SK-N-SH (cell line): Measurements from ENCODE around the gene EPB41L1. TPM values are rescaled to one million over a fixed set of nuclear protein-coding genes. Genes with fewer than 3 reads are reported as not detected.

Experiments
- CTCF ChIA-PET: fragments of 300-600, 350-600 bp; formaldehyde crosslinking; extraction: SDS; loops from one replicate; lab custom pipeline; 2021; lab: Yijun Ruan, JAX
- POLR2A ChIA-PET: fragments of 350-600 bp; sonication (Branson Sonifier 250); formaldehyde crosslinking; extraction: SDS; loops from one replicate; lab custom pipeline; 2020; ENCODE audit warnings: antibody characterized with exemption, inconsistent platforms; lab: Yijun Ruan, JAX
- DNase-seq: peaks from one replicate; pipeline ENCODE4 v3.0.0; 2012
- H2AFZ ChIP-seq: fragments of 200-600 bp; sonication (generic); 2 replicates; pipeline ENCODE4 v1.8.1; 2016; ENCODE audit warnings: antibody characterized with exemption, mild to moderate bottlenecking, low read depth
- H3F3A ChIP-seq: fragments of 200-600 bp; sonication (generic); replicated peaks from 2 replicates; pipeline ENCODE3; 2016; ENCODE audit warnings: antibody characterized with exemption, mild to moderate bottlenecking; ENCODE audit not compliant: insufficient read depth
- H3K27ac ChIP-seq, 2 experiments: fragments of 200-500 bp in 1 of 2; fragments of 200-600 bp in 1 of 2; sonication (Bioruptor generic) in 1 of 2; sonication (generic), shearing (Covaris generic) in 1 of 2; 2 replicates each; pipeline versions ENCODE4 v1.5.1 to v1.6.1; 2014 to 2016; ENCODE audit warnings: low read depth in 2 of 2, inconsistent platforms in 1 of 2, low read length in 1 of 2, mild to moderate bottlenecking in 1 of 2, mixed read lengths in 1 of 2
- H3K27me3 ChIP-seq: fragments of 200-600 bp; sonication (generic), shearing (Covaris generic); 2 replicates; pipeline ENCODE4 v1.6.1; 2016; ENCODE audit warnings: mixed run types; ENCODE audit not compliant: insufficient read depth
- H3K36me3 ChIP-seq, 2 experiments: fragments of 200-500 bp in 1 of 2; fragments of 200-600 bp in 1 of 2; sonication (Bioruptor generic) in 1 of 2; sonication (generic) in 1 of 2; replicated peaks in 1 of 2; 2 replicates each; pipeline versions ENCODE3 to v1.5.1; 2014 to 2016; ENCODE audit warnings: low read length in 1 of 2, mild to moderate bottlenecking in 1 of 2; ENCODE audit not compliant: insufficient read depth in 2 of 2, control insufficient read depth in 1 of 2
- H3K4me1 ChIP-seq, 2 experiments: fragments of 200-500 bp in 1 of 2; fragments of 200-600 bp in 1 of 2; sonication (Bioruptor generic) in 1 of 2; sonication (generic), shearing (Covaris generic) in 1 of 2; 2 replicates each; pipeline versions ENCODE4 v1.5.1 to v1.6.1; 2014 to 2016; ENCODE audit warnings: low read depth in 1 of 2, low read length in 1 of 2, mixed run types in 1 of 2; ENCODE audit not compliant: insufficient read depth in 2 of 2, control insufficient read depth in 1 of 2
- H3K4me2 ChIP-seq: fragments of 200-600 bp; sonication (generic), shearing (Covaris generic); 2 replicates; pipeline ENCODE4 v1.6.1; 2017; ENCODE audit warnings: mixed run types
- H3K4me3 ChIP-seq, 2 experiments: fragments of 200-500 bp in 1 of 2; fragments of 200-600 bp in 1 of 2; sonication (Bioruptor generic) in 1 of 2; sonication (generic), shearing (Covaris generic) in 1 of 2; 2 replicates each; pipeline versions ENCODE4 v1.5.1 to v1.8.1; 2014 to 2016; ENCODE audit warnings: low read depth in 2 of 2, inconsistent platforms in 1 of 2, low read length in 1 of 2, mild to moderate bottlenecking in 1 of 2, mixed read lengths in 1 of 2, moderate library complexity in 1 of 2
- H3K79me2 ChIP-seq: fragments of 200-600 bp; sonication (generic); 2 replicates; pipeline ENCODE4 v1.8.1; 2017; ENCODE audit warnings: mild to moderate bottlenecking; ENCODE audit not compliant: insufficient read depth
- H3K9ac ChIP-seq: fragments of 200-600 bp; sonication (generic); 2 replicates; pipeline ENCODE4 v1.6.1; 2017; ENCODE audit warnings: mixed run types
- H3K9me2 ChIP-seq: fragments of 200-600 bp; sonication (generic); 2 replicates; pipeline ENCODE4 v1.6.1; 2017; ENCODE audit warnings: mixed run types
- H3K9me3 ChIP-seq: fragments of 200-600 bp; sonication (generic); 2 replicates; pipeline ENCODE4 v1.6.1; 2017; ENCODE audit warnings: mixed run types, mild to moderate bottlenecking, moderate library complexity
- H4K20me1 ChIP-seq: fragments of 200-600 bp; sonication (generic); 2 replicates; pipeline ENCODE4 v1.6.1; 2017; ENCODE audit warnings: mild to moderate bottlenecking, mixed run types; ENCODE audit not compliant: insufficient read depth
- CHD2 ChIP-seq: fragments of 150-350 bp; IDR thresholded peaks from 2 replicates; pipeline ENCODE4 v1.6.1; 2018; ENCODE audit warnings: low read length; ENCODE audit not compliant: partially characterized antibody
- CTCF ChIP-seq: fragments of 200-600 bp; sonication (generic); IDR thresholded peaks from 2 replicates; pipeline ENCODE4 v1.6.1; 2017; ENCODE audit warnings: antibody characterized with exemption, mild to moderate bottlenecking, moderate library complexity
- EP300 ChIP-seq, 2 experiments: IDR thresholded peaks; 2 replicates each; pipeline versions ENCODE4 v1.4.0 to v1.6.1; 2012; ENCODE audit warnings: borderline replicate concordance in 1 of 2, low read depth in 1 of 2, low read length in 1 of 2
- GABPA ChIP-seq: IDR thresholded peaks from 2 replicates; pipeline ENCODE4 v1.4.0; 2012; ENCODE audit warnings: low read depth, mild to moderate bottlenecking
- RAD21 ChIP-seq: IDR thresholded peaks from 2 replicates; pipeline ENCODE4 v1.6.1; 2012; ENCODE audit warnings: mild to moderate bottlenecking, low read length
- REST ChIP-seq: IDR thresholded peaks from 2 replicates; pipeline ENCODE4 v1.6.1; 2012; ENCODE audit warnings: mild to moderate bottlenecking, low read depth, low read length, moderate library complexity
- SMC3 ChIP-seq: IDR thresholded peaks from 2 replicates; pipeline ENCODE4 v1.6.1; 2012; ENCODE audit warnings: low read depth, low read length, improper control_type of control experiment
- TAF1 ChIP-seq: IDR thresholded peaks from 2 replicates; pipeline ENCODE4 v1.6.1; 2012; ENCODE audit warnings: low read depth, mild to moderate bottlenecking, low read length, moderate library complexity, borderline replicate concordance
- YY1 ChIP-seq: IDR thresholded peaks from 2 replicates; pipeline ENCODE4 v1.4.0; 2012; ENCODE audit warnings: low read depth, mild to moderate bottlenecking
- WGBS: methylation state at CpG from one replicate; pipeline ENCODE4 v1.1.6; 2017; ENCODE audit warnings: low lambda C conversion rate; 5-methylcytosine and 5-hydroxymethylcytosine counted together
- polyA plus RNA-seq, 3 experiments: library from polyadenylated mRNA; depleted of rRNA; stranded (reverse); fragments of >200 nt; gene quantifications; 2 replicates each; pipeline ENCODE4 v1.2.3, GENCODE V29; 2012
- TF ChIP-seq, protein P1 (sequence below): IDR thresholded peaks from 2 replicates; pipeline ENCODE4 v1.4.0; 2012; ENCODE audit warnings: low read depth

EPB41L1 gene
- polyA plus RNA-seq, 1 of the 3 experiments (the other 2 are of a cell fraction): 26.1 TPM

DNA sequence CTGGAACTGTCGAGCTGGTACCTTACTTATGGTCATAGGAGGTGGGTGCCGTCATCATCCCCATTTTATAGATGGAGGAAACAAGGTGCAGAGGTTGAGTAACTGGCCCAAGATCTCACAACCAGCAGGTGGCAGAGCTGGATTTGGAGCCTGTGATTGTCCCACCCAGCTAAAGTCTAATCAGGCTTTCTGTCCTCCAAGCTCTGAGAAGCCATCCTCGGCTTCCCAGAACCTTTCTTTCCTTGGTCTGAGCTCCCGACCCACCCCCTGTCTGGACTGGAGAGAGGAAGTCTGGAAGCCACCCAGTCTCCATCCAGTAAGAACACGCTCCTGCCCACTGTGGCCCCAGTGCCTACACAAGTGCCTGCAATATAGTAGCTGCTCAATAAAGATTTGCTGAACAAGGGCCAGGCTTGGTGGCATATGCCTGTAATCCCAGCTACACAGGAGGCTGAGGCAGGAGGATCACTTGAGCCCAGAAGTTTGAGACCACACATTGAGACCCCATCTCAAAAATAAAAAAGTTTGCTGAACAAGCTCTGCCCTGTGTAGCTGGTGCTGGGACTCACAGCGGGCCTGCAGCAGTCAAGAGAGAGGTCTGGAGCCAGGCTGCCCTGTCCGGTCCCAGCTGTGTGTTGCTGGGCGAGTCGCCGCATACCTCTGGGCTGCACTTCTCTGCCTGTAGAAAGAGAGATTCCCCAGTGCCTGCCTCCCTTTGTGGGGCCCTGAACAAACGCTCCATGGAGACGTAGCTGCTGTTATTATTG is 119.1 kb downstream of the EPB41L1 start:
- H3K9ac ChIP-seq: no peak overlapping the region
- H3K4me2 ChIP-seq: no peak overlapping the region
- no peaks in the 10 kb centered on the region; the same call in 1 of the 2 replicates for H3K27me3 ChIP-seq
- peak; percentile 51 for DNase-seq
- no peak overlapping the region for H2AFZ ChIP-seq
- WGBS: 54% methylated on average over 8 of the region's 12 CpGs
- H3F3A ChIP-seq: no peaks in the 10 kb centered on the region
- no peaks in the 10 kb centered on the region for H3K9me3 ChIP-seq
- peaks cover 0 to 15% of the 10 kb centered on the region in 2 experiments; a peak in 1 of 4 replicates for H3K4me1 ChIP-seq
- H4K20me1 ChIP-seq: no peaks in the 10 kb centered on the region
- ChIA-PET POLR2A (no interaction called here), CTCF (interaction anchor here (0.8 to 11.3 kb wide), 13 partner anchors 9 to 175 kb away, joined by 3 to 94 read pairs (median 4); no protein-coding TSS in a partner anchor)
- no peak overlapping the region for H3K27ac ChIP-seq
- H3K9me2 ChIP-seq: no peaks in the 10 kb centered on the region
- no peak for TF ChIP-seq YY1
- TF ChIP-seq RAD21: peak; percentile 61
- no peak for TF ChIP-seq REST
- TF ChIP-seq GABPA: no peak
- TF ChIP-seq, protein P1, sequence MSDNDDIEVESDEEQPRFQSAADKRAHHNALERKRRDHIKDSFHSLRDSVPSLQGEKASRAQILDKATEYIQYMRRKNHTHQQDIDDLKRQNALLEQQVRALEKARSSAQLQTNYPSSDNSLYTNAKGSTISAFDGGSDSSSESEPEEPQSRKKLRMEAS: no peak
- TF ChIP-seq TAF1: no peak
- TF ChIP-seq CTCF: peak; percentile 43
- TF ChIP-seq EP300 (IDR thresholded peaks at IDR 0.05; ENCODE audit: borderline replicate concordance in 1 of 2, low read depth in 1 of 2, low read length in 1 of 2): no peak
- TF ChIP-seq SMC3: peak; percentile 59
- no peak for TF ChIP-seq CHD2
- H3K4me3 ChIP-seq: no peak overlapping the region
- H3K79me2 ChIP-seq: no peaks in the 10 kb centered on the region
- H3K36me3 ChIP-seq: no peaks in the 10 kb centered on the region
